Liver (tissue), 9 donors: ENCODE results near the gene LRIF1. TPM values are rescaled to one million over a fixed set of nuclear protein-coding genes. Genes with fewer than 3 reads are reported as not detected.

Source experiments
- DNase-seq: peaks from one replicate; pipeline ENCODE4 v3.0.0-alpha.2; 2017; ENCODE audit warnings: low spot score
- H3K27ac ChIP-seq, 2 donors: one replicate each; pipeline ENCODE4 v1.7.0; 2013; ENCODE audit warnings: inconsistent platforms in 2 of 2, low read length in 2 of 2, control low read depth in 1 of 2, low read depth in 1 of 2, mild to moderate bottlenecking in 1 of 2
- H3K27me3 ChIP-seq, 4 donors: one replicate each; pipeline versions ENCODE4 v1.6.1 to v1.7.0; 2013; ENCODE audit warnings: low read length in 3 of 4, inconsistent platforms in 1 of 4, mild to moderate bottlenecking in 1 of 4, moderate library complexity in 1 of 4; ENCODE audit not compliant: control insufficient read depth in 4 of 4, insufficient read depth in 4 of 4
- H3K36me3 ChIP-seq, 4 donors: one replicate each; pipeline versions ENCODE4 v1.6.1 to v1.7.0; 2013; ENCODE audit warnings: low read length in 3 of 4, mild to moderate bottlenecking in 3 of 4, low read depth in 1 of 4, moderate library complexity in 1 of 4; ENCODE audit not compliant: control insufficient read depth in 4 of 4, insufficient read depth in 3 of 4
- H3K4me1 ChIP-seq, 4 donors: one replicate each; pipeline versions ENCODE4 v1.6.1 to v1.7.0; 2013; ENCODE audit warnings: low read length in 3 of 4, mild to moderate bottlenecking in 3 of 4, moderate library complexity in 1 of 4; ENCODE audit not compliant: control insufficient read depth in 4 of 4, insufficient read depth in 4 of 4
- H3K4me3 ChIP-seq, 3 donors: one replicate each; pipeline versions ENCODE4 v1.6.1 to v1.7.0; 2013; ENCODE audit warnings: low read length in 3 of 3, control low read depth in 1 of 3, low read depth in 1 of 3, mild to moderate bottlenecking in 1 of 3
- H3K9ac ChIP-seq, 2 donors: one replicate each; pipeline ENCODE4 v1.7.0; 2013; ENCODE audit warnings: low read length in 2 of 2, mild to moderate bottlenecking in 2 of 2, moderate library complexity in 2 of 2, control low read depth in 1 of 2, low read depth in 1 of 2
- H3K9me3 ChIP-seq, 4 donors: one replicate each; pipeline versions ENCODE4 v1.6.1 to v1.7.0; 2013; ENCODE audit warnings: low read length in 3 of 4; ENCODE audit not compliant: control insufficient read depth in 4 of 4
- EGR1 ChIP-seq, 2 donors: IDR thresholded peaks; 2 replicates each; pipeline ENCODE4 v1.6.1; 2016 to 2018; ENCODE audit warnings: antibody characterized with exemption in 2 of 2, low read depth in 2 of 2
- GABPA ChIP-seq, 2 donors: IDR thresholded peaks in 1 of 2; conservative IDR thresholded peaks in 1 of 2; 2 replicates each; pipeline ENCODE4 v1.6.1; 2016; ENCODE audit warnings: antibody characterized with exemption in 2 of 2, mild to moderate bottlenecking in 1 of 2, moderate library complexity in 1 of 2
- HNF4G ChIP-seq: IDR thresholded peaks from 2 replicates; pipeline ENCODE4 v1.6.1; 2016; ENCODE audit warnings: antibody characterized with exemption
- JUND ChIP-seq, 2 donors: IDR thresholded peaks; 2 replicates each; pipeline ENCODE4 v1.6.1; 2016; ENCODE audit warnings: antibody characterized with exemption in 2 of 2
- NR2F2 ChIP-seq: IDR thresholded peaks from 2 replicates; pipeline ENCODE4 v1.6.1; 2016; ENCODE audit warnings: antibody characterized with exemption
- RAD21 ChIP-seq, 2 donors: IDR thresholded peaks; 2 replicates each; pipeline ENCODE4 v1.6.1; 2016; ENCODE audit warnings: antibody characterized with exemption in 2 of 2, mild to moderate bottlenecking in 2 of 2
- RXRA ChIP-seq, 2 donors: IDR thresholded peaks; 2 replicates each; pipeline ENCODE4 v1.6.1; 2017 to 2018; ENCODE audit warnings: antibody characterized with exemption in 2 of 2, mild to moderate bottlenecking in 1 of 2
- TAF1 ChIP-seq: conservative IDR thresholded peaks from 2 replicates; pipeline ENCODE4 v1.6.1; 2016; ENCODE audit warnings: antibody characterized with exemption, mild to moderate bottlenecking
- WGBS: extraction: QIAGEN DNeasy Blood & Tissue Kit; methylation state at CpG from one replicate; pipeline ENCODE4 v1.1.7; 2013; 5-methylcytosine and 5-hydroxymethylcytosine counted together
- polyA plus RNA-seq, 2 donors: library from polyadenylated mRNA; stranded (reverse) in 1 of 2; unstranded in 1 of 2; fragments of 200-250 nt in 1 of 2; fragments of >200 nt in 1 of 2; fragmentation: Nextera tagmentation in 1 of 2; extraction: Ambion mirVana in 1 of 2; gene quantifications; one replicate each; pipeline versions ENCODE4 v1.2.1 to v1.2.3, GENCODE V29; 2013 to 2015
- total RNA-seq, 2 donors: library from RNA; depleted of rRNA; stranded (reverse); fragments of >200 nt; gene quantifications; one replicate each; pipeline ENCODE4 v1.2.3, GENCODE V29; 2014
- TF ChIP-seq, protein P1 (sequence below): IDR thresholded peaks from 2 replicates; pipeline ENCODE4 v1.6.1; 2016; ENCODE audit warnings: antibody characterized with exemption
- TF ChIP-seq, protein P2 (sequence below): fragments of 150-350 bp; IDR thresholded peaks from 2 replicates; pipeline ENCODE4 v1.5.1; 2017; ENCODE audit warnings: improper control_type of control experiment, low read depth, low read length; ENCODE audit not compliant: missing input control
- TF ChIP-seq, protein P3 (sequence below): IDR thresholded peaks from 2 replicates; pipeline ENCODE4 v1.6.1; 2016; ENCODE audit warnings: antibody characterized with exemption, mild to moderate bottlenecking
- TF ChIP-seq, protein P4 (sequence below): IDR thresholded peaks from 2 replicates; pipeline ENCODE4 v1.6.1; 2016; ENCODE audit warnings: antibody characterized with exemption
- TF ChIP-seq, protein P5 (sequence below): IDR thresholded peaks from 2 replicates; pipeline ENCODE4 v1.6.1; 2016; ENCODE audit warnings: antibody characterized with exemption
- donor health status: healthy.
- donor health status: healthy.
- donor health status: healthy.
- donor health status: healthy.
- donor health status: healthy.

The LRIF1 gene
- total and polyA plus RNA-seq, 4 donors, result 3.9 to 7.1 (median 6.2) TPM

DNA sequence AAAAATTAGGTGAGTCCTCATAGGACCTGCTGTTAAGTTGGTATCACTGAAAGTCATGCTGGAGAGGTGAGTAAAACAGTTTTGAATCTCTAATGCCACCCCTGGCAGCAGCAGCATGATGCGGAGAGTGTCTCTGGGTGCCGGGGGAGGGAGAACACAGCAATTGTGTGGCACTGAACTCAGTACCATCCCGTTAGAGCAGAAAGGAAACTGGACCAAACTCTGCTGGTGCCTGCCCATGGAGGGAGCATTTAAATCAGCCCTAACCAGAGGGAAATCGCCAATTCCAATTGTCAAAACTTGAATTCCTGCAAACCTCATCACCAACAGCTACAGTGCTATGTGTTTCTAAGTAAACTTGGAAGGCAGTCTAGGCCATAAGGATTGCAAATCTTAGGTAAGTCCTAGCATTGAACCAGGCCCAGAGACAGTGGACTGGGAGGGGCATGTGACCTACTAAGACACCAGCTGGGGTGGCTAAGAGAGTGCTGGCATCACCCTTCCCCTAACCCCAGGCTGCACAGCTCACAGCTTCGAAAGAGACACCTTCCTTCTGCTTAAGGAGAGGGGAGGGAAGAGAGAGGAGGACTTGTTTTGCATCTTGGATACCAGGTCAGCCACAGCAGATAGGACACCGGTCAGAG is 60.8 kb downstream of the LRIF1 start:
- TF ChIP-seq, protein P1, sequence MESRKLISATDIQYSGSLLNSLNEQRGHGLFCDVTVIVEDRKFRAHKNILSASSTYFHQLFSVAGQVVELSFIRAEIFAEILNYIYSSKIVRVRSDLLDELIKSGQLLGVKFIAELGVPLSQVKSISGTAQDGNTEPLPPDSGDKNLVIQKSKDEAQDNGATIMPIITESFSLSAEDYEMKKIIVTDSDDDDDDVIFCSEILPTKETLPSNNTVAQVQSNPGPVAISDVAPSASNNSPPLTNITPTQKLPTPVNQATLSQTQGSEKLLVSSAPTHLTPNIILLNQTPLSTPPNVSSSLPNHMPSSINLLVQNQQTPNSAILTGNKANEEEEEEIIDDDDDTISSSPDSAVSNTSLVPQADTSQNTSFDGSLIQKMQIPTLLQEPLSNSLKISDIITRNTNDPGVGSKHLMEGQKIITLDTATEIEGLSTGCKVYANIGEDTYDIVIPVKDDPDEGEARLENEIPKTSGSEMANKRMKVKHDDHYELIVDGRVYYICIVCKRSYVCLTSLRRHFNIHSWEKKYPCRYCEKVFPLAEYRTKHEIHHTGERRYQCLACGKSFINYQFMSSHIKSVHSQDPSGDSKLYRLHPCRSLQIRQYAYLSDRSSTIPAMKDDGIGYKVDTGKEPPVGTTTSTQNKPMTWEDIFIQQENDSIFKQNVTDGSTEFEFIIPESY, result no peak
- TF ChIP-seq NR2F2, result no peak
- TF ChIP-seq HNF4G, result no peak
- no peak for TF ChIP-seq GABPA (IDR thresholded peaks at IDR 0.05 in 1 of 2, conservative IDR thresholded peaks at IDR 0.05 in 1 of 2)
- TF ChIP-seq, protein P2, sequence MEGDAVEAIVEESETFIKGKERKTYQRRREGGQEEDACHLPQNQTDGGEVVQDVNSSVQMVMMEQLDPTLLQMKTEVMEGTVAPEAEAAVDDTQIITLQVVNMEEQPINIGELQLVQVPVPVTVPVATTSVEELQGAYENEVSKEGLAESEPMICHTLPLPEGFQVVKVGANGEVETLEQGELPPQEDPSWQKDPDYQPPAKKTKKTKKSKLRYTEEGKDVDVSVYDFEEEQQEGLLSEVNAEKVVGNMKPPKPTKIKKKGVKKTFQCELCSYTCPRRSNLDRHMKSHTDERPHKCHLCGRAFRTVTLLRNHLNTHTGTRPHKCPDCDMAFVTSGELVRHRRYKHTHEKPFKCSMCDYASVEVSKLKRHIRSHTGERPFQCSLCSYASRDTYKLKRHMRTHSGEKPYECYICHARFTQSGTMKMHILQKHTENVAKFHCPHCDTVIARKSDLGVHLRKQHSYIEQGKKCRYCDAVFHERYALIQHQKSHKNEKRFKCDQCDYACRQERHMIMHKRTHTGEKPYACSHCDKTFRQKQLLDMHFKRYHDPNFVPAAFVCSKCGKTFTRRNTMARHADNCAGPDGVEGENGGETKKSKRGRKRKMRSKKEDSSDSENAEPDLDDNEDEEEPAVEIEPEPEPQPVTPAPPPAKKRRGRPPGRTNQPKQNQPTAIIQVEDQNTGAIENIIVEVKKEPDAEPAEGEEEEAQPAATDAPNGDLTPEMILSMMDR, result no peak
- TF ChIP-seq, protein P3, sequence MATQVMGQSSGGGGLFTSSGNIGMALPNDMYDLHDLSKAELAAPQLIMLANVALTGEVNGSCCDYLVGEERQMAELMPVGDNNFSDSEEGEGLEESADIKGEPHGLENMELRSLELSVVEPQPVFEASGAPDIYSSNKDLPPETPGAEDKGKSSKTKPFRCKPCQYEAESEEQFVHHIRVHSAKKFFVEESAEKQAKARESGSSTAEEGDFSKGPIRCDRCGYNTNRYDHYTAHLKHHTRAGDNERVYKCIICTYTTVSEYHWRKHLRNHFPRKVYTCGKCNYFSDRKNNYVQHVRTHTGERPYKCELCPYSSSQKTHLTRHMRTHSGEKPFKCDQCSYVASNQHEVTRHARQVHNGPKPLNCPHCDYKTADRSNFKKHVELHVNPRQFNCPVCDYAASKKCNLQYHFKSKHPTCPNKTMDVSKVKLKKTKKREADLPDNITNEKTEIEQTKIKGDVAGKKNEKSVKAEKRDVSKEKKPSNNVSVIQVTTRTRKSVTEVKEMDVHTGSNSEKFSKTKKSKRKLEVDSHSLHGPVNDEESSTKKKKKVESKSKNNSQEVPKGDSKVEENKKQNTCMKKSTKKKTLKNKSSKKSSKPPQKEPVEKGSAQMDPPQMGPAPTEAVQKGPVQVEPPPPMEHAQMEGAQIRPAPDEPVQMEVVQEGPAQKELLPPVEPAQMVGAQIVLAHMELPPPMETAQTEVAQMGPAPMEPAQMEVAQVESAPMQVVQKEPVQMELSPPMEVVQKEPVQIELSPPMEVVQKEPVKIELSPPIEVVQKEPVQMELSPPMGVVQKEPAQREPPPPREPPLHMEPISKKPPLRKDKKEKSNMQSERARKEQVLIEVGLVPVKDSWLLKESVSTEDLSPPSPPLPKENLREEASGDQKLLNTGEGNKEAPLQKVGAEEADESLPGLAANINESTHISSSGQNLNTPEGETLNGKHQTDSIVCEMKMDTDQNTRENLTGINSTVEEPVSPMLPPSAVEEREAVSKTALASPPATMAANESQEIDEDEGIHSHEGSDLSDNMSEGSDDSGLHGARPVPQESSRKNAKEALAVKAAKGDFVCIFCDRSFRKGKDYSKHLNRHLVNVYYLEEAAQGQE, result no peak
- TF ChIP-seq, protein P4, sequence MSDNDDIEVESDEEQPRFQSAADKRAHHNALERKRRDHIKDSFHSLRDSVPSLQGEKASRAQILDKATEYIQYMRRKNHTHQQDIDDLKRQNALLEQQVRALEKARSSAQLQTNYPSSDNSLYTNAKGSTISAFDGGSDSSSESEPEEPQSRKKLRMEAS, result no peak
- TF ChIP-seq JUND (IDR thresholded peaks at IDR 0.05), result no peak
- TF ChIP-seq RXRA (IDR thresholded peaks at IDR 0.05), result no peak
- TF ChIP-seq TAF1, result no peak
- TF ChIP-seq EGR1 (IDR thresholded peaks at IDR 0.05; ENCODE audit: low read depth in 2 of 2), result no peak
- no peak overlapping the region for H3K4me3 ChIP-seq
- H3K36me3 ChIP-seq, result no peaks in the 10 kb centered on the region
- DNase-seq, result no peak
- H3K4me1 ChIP-seq, result no peaks in the 10 kb centered on the region
- H3K9ac ChIP-seq, result no peak overlapping the region
- H3K9me3 ChIP-seq, result no peaks in the 10 kb centered on the region
- H3K27me3 ChIP-seq, result no peaks in the 10 kb centered on the region
- WGBS, result 84% methylated on average over 6 of the region's 6 CpGs
- H3K27ac ChIP-seq, result no peak overlapping the region

DNA sequence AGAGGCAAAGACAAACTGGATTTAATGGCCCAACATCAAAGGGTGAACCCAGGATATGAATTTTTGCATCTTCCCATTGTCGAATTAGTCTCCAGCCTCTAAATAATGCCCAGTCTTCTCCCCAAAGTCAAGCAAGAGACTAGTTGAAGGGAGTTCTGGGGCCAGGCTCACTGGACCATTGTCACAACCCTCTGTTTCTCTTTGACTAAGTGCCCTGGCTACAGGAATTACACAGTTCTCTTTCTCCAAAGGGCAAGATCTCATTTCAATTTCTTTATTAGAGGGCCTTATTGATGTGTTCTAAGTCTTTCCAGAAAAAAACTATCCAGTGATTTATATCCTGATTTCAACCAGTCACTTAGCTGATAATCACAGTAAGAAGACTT is 64.3 kb downstream of the LRIF1 start:
- Histone ChIP-seq H3K4me3 (no peak overlapping the region), H3K27me3 (no peaks in the 10 kb centered on the region), H3K36me3 (no peaks in the 10 kb centered on the region), H3K9me3 (no peaks in the 10 kb centered on the region), H3K4me1 (no peaks in the 10 kb centered on the region), H3K9ac (no peak overlapping the region), H3K27ac (no peak overlapping the region)
- 75% methylated on average over 1 of the region's 1 CpG for WGBS
- no peak for DNase-seq
- TF ChIP-seq RXRA (IDR thresholded peaks at IDR 0.05) (no peak), GABPA (IDR thresholded peaks at IDR 0.05 in 1 of 2, conservative IDR thresholded peaks at IDR 0.05 in 1 of 2) (no peak), JUND (IDR thresholded peaks at IDR 0.05) (no peak), TAF1 (no peak), RAD21 (IDR thresholded peaks at IDR 0.05) (no peak), EGR1 (IDR thresholded peaks at IDR 0.05; ENCODE audit: low read depth in 2 of 2) (no peak), NR2F2 (no peak)
- TF ChIP-seq, protein P1, result no peak
- TF ChIP-seq, protein P3, result no peak
- TF ChIP-seq, protein P2, result no peak
- TF ChIP-seq, protein P5, sequence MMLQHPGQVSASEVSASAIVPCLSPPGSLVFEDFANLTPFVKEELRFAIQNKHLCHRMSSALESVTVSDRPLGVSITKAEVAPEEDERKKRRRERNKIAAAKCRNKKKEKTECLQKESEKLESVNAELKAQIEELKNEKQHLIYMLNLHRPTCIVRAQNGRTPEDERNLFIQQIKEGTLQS, result no peak
